GM18861 (cell line): Measurements from ENCODE around the gene CD1E.
"Not testable (repeated sequence)": the region's sequence is repeated elsewhere in the genome, so short reads cannot be mapped to it uniquely, and the experiment has no call there.

ENCODE experiments used
- ATAC-seq: cut with Tn5 transposase; IDR thresholded peaks from one replicate; pipeline ENCODE4 v1.9.1; 2021; ENCODE audit not compliant: unreplicated experiment

Gene CD1E

GRCh38 chr1:158362482-158362881 is 8.8 kb downstream of the CD1E start:
- no peak for ATAC-seq

GRCh38 chr1:158362941-158363340 is 9.2 kb downstream of the CD1E start:
- no peak for ATAC-seq

- ATAC-seq, result no peak
Measured at GRCh38 chr1:158366783-158367182, 13.1 kb downstream of the CD1E start.

- ATAC-seq, result peak; percentile 95
Measured at GRCh38 chr1:158371188-158371953, 17.7 kb downstream of the CD1E start.

- not testable (repeated sequence) for ATAC-seq
Measured at GRCh38 chr1:158374101-158374500, 20.4 kb downstream of the CD1E start.

GRCh38 chr1:158374860-158375259 is 21.2 kb downstream of the CD1E start:
- no peak for ATAC-seq

GRCh38 chr1:158390331-158390730 is 36.6 kb downstream of the CD1E start:
- no peak for ATAC-seq

GRCh38 chr1:158391099-158391498 is 37.4 kb downstream of the CD1E start:
- no peak for ATAC-seq

GRCh38 chr1:158393476-158393875 is 39.8 kb downstream of the CD1E start:
- ATAC-seq, result no peak

GRCh38 chr1:158396646-158397045 is 43.0 kb downstream of the CD1E start:
- no peak for ATAC-seq

GRCh38 chr1:158398818-158399514 is 45.3 kb downstream of the CD1E start, which contains the start of gene OR10T2:
TSS of gene OR10T2 (minus strand) at chr1:158399466. CDS start at chr1:158399466, 0 bp downstream.
- ATAC-seq, result no peak

- ATAC-seq, result no peak
Measured at GRCh38 chr1:158400871-158401270, 47.2 kb downstream of the CD1E start.

GRCh38 chr1:158407092-158407491 is 53.4 kb downstream of the CD1E start:
- no peak for ATAC-seq
